ENCODE results near the gene EFNB1.

DNA sequence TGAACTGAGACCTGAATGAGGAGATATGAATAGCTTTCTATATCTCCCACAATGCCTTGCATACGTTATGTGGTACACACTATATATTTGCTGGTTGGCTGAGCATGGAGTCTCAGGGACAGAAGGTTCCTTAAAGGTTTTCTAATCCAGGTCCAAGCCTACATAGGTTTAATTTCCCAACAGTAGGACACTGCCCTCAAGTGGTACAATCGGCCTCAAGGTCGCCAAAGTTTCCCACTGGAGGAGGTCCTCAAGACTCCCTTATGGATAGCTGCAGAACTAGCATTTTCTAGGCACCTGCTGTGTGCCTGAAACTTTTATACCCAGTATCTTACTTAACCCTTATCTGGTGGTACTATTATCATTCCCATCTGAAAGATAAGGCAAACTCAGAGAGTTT lies 21.0 kb upstream of the EFNB1 start:
- TF ChIP-seq, protein P1, sequence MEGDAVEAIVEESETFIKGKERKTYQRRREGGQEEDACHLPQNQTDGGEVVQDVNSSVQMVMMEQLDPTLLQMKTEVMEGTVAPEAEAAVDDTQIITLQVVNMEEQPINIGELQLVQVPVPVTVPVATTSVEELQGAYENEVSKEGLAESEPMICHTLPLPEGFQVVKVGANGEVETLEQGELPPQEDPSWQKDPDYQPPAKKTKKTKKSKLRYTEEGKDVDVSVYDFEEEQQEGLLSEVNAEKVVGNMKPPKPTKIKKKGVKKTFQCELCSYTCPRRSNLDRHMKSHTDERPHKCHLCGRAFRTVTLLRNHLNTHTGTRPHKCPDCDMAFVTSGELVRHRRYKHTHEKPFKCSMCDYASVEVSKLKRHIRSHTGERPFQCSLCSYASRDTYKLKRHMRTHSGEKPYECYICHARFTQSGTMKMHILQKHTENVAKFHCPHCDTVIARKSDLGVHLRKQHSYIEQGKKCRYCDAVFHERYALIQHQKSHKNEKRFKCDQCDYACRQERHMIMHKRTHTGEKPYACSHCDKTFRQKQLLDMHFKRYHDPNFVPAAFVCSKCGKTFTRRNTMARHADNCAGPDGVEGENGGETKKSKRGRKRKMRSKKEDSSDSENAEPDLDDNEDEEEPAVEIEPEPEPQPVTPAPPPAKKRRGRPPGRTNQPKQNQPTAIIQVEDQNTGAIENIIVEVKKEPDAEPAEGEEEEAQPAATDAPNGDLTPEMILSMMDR (IDR thresholded peaks at IDR 0.05) = no peak
- no peak for TF ChIP-seq POLR2A (IDR thresholded peaks at IDR 0.05)
